ENCODE data around the gene CGRRF1. TPM values are rescaled to one million over a fixed set of nuclear protein-coding genes. Genes with fewer than 3 reads are reported as not detected.

Gene CGRRF1
- total RNA-seq, 1 donor from 2014 or later = 16.7 TPM

- Mint-ChIP-seq H3K9me3 (no peaks in the 10 kb centered on the region), H3K27ac (no peak overlapping the region), H3K4me3 (no peak overlapping the region), H3K27me3 (no peaks in the 10 kb centered on the region), H3K36me3 (peaks cover 26% of the 10 kb centered on the region), H3K4me1 (ENCODE audit: unreplicated experiment) (peaks cover 17% of the 10 kb centered on the region)
- TF ChIP-seq CTCF (conservative IDR thresholded peaks at IDR 0.05) = no peak
- DNase-seq (ENCODE audit: extremely low spot score, unreplicated experiment) = no peak
These were observed 31.0 kb upstream of the CGRRF1 start for GRCh38 chr14:54478636-54479215.

GRCh38 chr14:54480830-54481562 lies 28.7 kb upstream of the CGRRF1 start:
- TF ChIP-seq CTCF (conservative IDR thresholded peaks at IDR 0.05) = no peak
- Mint-ChIP-seq H3K27ac (peak overlapping the region; percentile 79), H3K4me3 (peak overlapping the region; percentile 51)

GRCh38 chr14:54481695-54482094 lies 28.0 kb upstream of the CGRRF1 start:
- H3K4me1 Mint-ChIP-seq (ENCODE audit: unreplicated experiment) = peaks cover 20% of the 10 kb centered on the region

More at GRCh38 chr14:54480830-54481562, 28.7 kb upstream of the CGRRF1 start:
- Mint-ChIP-seq H3K27me3 (no peaks in the 10 kb centered on the region), H3K36me3 (peaks cover 27% of the 10 kb centered on the region), H3K9me3 (no peaks in the 10 kb centered on the region), H3K4me1 (ENCODE audit: unreplicated experiment) (peaks cover 18% of the 10 kb centered on the region)
- DNase-seq (ENCODE audit: extremely low spot score, unreplicated experiment) = no peak

GRCh38 chr14:54483073-54483745 lies 26.5 kb upstream of the CGRRF1 start:
- H3K9me3 Mint-ChIP-seq = no peaks in the 10 kb centered on the region
- no peak for TF ChIP-seq CTCF (conservative IDR thresholded peaks at IDR 0.05)
- peaks cover 24% of the 10 kb centered on the region for H3K36me3 Mint-ChIP-seq
- no peak overlapping the region for H3K27ac Mint-ChIP-seq
- H3K4me3 Mint-ChIP-seq = no peak overlapping the region
- no peaks in the 10 kb centered on the region for H3K27me3 Mint-ChIP-seq
- H3K4me1 Mint-ChIP-seq (ENCODE audit: unreplicated experiment) = peaks cover 20% of the 10 kb centered on the region
- no peak for DNase-seq (ENCODE audit: extremely low spot score, unreplicated experiment)

More at GRCh38 chr14:54481695-54482094, 28.0 kb upstream of the CGRRF1 start:
- Mint-ChIP-seq H3K27me3 (no peaks in the 10 kb centered on the region), H3K27ac (peak overlapping the region; percentile 79), H3K4me3 (no peak overlapping the region), H3K36me3 (peaks cover 29% of the 10 kb centered on the region), H3K9me3 (no peaks in the 10 kb centered on the region)
- no peak for DNase-seq (ENCODE audit: extremely low spot score, unreplicated experiment)
- no peak for TF ChIP-seq CTCF (conservative IDR thresholded peaks at IDR 0.05)

- H3K27ac Mint-ChIP-seq = no peak overlapping the region
- H3K36me3 Mint-ChIP-seq = peaks cover 21% of the 10 kb centered on the region
- peaks cover 20% of the 10 kb centered on the region for H3K4me1 Mint-ChIP-seq (ENCODE audit: unreplicated experiment)
- DNase-seq (ENCODE audit: extremely low spot score, unreplicated experiment) = no peak
- peak overlapping the region; percentile 14 for H3K4me3 Mint-ChIP-seq
- H3K27me3 Mint-ChIP-seq = no peaks in the 10 kb centered on the region
- no peaks in the 10 kb centered on the region for H3K9me3 Mint-ChIP-seq
- TF ChIP-seq CTCF (conservative IDR thresholded peaks at IDR 0.05) = no peak
These were observed 25.9 kb upstream of the CGRRF1 start for GRCh38 chr14:54483846-54484245.
